Peyer's patch (tissue), 4 donors: Measurements from ENCODE around the gene CERK. TPM values are rescaled to one million over a fixed set of nuclear protein-coding genes. Genes with fewer than 3 reads are reported as not detected.

Experiments used
- DNase-seq, 3 donors: peaks; one replicate each; pipeline ENCODE4 v3.0.0-alpha.2; 2017 to 2019
- H3K27ac ChIP-seq, 4 donors: fragments of 200-600 bp; sonication (generic); one replicate each; pipeline ENCODE4 v1.5.1; 2016 to 2019
- H3K27me3 ChIP-seq, 2 donors: fragments of 200-600 bp; sonication (generic); one replicate each; pipeline ENCODE4 v1.5.1; 2019
- H3K36me3 ChIP-seq, 3 donors: fragments of 200-600 bp; sonication (generic); one replicate each; pipeline ENCODE4 v1.5.1; 2016 to 2019
- H3K4me1 ChIP-seq, 4 donors: fragments of 200-600 bp; sonication (generic); one replicate each; pipeline ENCODE4 v1.5.1; 2016 to 2019
- H3K4me3 ChIP-seq, 4 donors: fragments of 200-600 bp; sonication (generic); 1 replicate in 3 of 4; 2 replicates in 1 of 4; pipeline ENCODE4 v1.5.1; 2016 to 2019; ENCODE audit warnings: mild to moderate bottlenecking in 1 of 4
- H3K9me3 ChIP-seq, 4 donors: fragments of 200-600 bp; sonication (generic); one replicate each; pipeline ENCODE4 v1.5.1; 2016 to 2019; ENCODE audit warnings: mild to moderate bottlenecking in 1 of 4
- POLR2A ChIP-seq, 2 donors: fragments of 450-650 bp; IDR thresholded peaks; one replicate each; pipeline ENCODE4 v1.5.1; 2017; ENCODE audit warnings: antibody characterized with exemption in 2 of 2, mild to moderate bottlenecking in 2 of 2, moderate library complexity in 2 of 2
- total RNA-seq, 4 donors: library from RNA; depleted of rRNA; stranded (reverse); fragments of >200 nt; gene quantifications; one replicate each; pipeline ENCODE4 v1.1.0, GENCODE V29; 2016
- TF ChIP-seq, protein P1 (sequence below), 6 experiments: fragments of 450-650 bp in 4 of 6; fragments of 200-600 bp in 2 of 6; sonication (generic) in 1 of 6; IDR thresholded peaks; one replicate each; pipeline ENCODE4 v1.5.1; 2017 to 2019; ENCODE audit warnings: antibody characterized with exemption in 6 of 6, mild to moderate bottlenecking in 3 of 6, moderate library complexity in 1 of 6

The CERK gene
- total RNA-seq, 4 donors from 2014 or later = 89.1 to 131 (median 94.7) TPM

GRCh38 chr22:46693634-46694415 is 44.2 kb downstream of the CERK start:
- H3K9me3 ChIP-seq = no peaks in the 10 kb centered on the region
- no peaks in the 10 kb centered on the region for H3K27me3 ChIP-seq
- TF ChIP-seq POLR2A (IDR thresholded peaks at IDR 0.05) = no peak
- TF ChIP-seq, protein P1, sequence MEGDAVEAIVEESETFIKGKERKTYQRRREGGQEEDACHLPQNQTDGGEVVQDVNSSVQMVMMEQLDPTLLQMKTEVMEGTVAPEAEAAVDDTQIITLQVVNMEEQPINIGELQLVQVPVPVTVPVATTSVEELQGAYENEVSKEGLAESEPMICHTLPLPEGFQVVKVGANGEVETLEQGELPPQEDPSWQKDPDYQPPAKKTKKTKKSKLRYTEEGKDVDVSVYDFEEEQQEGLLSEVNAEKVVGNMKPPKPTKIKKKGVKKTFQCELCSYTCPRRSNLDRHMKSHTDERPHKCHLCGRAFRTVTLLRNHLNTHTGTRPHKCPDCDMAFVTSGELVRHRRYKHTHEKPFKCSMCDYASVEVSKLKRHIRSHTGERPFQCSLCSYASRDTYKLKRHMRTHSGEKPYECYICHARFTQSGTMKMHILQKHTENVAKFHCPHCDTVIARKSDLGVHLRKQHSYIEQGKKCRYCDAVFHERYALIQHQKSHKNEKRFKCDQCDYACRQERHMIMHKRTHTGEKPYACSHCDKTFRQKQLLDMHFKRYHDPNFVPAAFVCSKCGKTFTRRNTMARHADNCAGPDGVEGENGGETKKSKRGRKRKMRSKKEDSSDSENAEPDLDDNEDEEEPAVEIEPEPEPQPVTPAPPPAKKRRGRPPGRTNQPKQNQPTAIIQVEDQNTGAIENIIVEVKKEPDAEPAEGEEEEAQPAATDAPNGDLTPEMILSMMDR (IDR thresholded peaks at IDR 0.05) = no peak
- no peak for DNase-seq
- H3K4me3 ChIP-seq = no peak overlapping the region
- peaks cover 0 to 7% (median 3%) of the 10 kb centered on the region in 4 donors for H3K4me1 ChIP-seq
- no peak overlapping the region for H3K27ac ChIP-seq
- H3K36me3 ChIP-seq = peaks cover 0 to 96% (median 3%) of the 10 kb centered on the region in 3 donors

DNA sequence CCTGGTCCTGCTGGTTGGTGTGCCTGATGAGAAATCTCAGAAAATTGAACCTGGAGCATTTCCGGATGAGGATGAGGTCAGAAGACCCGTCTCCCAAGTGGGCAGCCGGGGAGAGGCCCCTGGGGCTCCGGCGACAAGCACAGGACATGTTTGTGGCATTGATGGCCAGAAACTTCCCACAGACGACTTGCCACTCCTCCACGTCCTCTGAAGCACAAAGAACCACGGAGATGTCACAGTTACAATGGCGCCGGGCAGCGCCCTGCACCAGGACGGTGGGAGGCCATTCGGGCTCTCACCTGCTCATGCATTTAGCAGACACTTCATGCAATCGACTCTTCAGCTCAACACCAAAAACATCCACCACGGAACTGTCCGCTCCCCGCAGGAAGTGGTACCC is 46.5 kb downstream of the CERK start:
- H3K9me3 ChIP-seq = no peaks in the 10 kb centered on the region
- DNase-seq = no peak
- H3K27me3 ChIP-seq = no peaks in the 10 kb centered on the region
- no peak overlapping the region for H3K4me3 ChIP-seq
- no peak overlapping the region for H3K27ac ChIP-seq
- H3K4me1 ChIP-seq = peaks cover 0 to 16% (median 3%) of the 10 kb centered on the region in 4 donors
- TF ChIP-seq, protein P1 (IDR thresholded peaks at IDR 0.05) = no peak
- no peak for TF ChIP-seq POLR2A (IDR thresholded peaks at IDR 0.05)
- H3K36me3 ChIP-seq = peaks cover 0 to 84% (median 0%) of the 10 kb centered on the region in 3 donors

DNA sequence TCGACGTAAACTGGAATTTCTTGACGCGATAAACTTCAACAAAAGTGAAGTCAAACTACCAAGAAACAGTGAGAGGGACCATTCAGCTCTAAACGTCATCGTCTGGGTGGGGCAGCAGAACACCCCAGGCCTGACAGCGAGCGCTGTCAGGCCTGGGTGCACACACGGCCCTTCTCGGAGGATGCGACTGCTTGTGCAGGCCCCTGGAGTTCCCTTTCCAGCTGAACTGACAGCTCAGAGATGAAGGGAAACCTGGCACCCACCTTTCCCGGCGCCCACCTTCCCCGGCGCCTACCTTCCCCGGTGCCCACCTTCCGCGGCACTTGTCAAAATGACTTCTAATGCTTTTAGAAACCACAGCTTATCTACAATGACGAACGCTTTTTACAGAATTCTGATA is 47.9 kb downstream of the CERK start:
- DNase-seq = no peak
- Histone ChIP-seq H3K4me3 (no peak overlapping the region), H3K9me3 (no peaks in the 10 kb centered on the region), H3K36me3 (peaks cover 0 to 77% (median 0%) of the 10 kb centered on the region in 3 donors), H3K4me1 (peaks cover 2 to 30% (median 7%) of the 10 kb centered on the region in 4 donors), H3K27ac (no peak overlapping the region), H3K27me3 (no peaks in the 10 kb centered on the region)
- TF ChIP-seq, protein P1 (IDR thresholded peaks at IDR 0.05) = no peak
- no peak for TF ChIP-seq POLR2A (IDR thresholded peaks at IDR 0.05)

DNA sequence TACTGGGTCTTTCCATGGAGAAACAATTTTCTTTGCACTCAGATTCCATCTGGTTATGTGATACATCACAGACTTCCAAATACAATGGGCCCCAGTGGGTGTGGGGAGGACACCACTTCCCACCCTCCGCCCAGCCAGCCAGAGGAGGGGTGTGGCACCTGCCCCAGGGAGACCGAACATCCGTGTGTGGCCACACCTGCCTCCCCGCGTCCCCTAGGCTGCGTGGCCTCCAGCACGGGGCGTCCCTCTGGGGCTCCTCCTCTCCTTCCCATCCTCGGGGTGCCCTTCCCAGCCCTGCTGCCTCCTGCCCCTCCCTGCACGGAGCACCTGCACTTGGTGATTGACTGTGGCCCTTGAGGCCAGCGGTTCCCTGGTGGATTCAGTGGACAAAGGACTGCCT is 49.1 kb downstream of the CERK start:
- Histone ChIP-seq H3K4me1 (peaks cover 12 to 42% (median 17%) of the 10 kb centered on the region in 4 donors), H3K9me3 (no peaks in the 10 kb centered on the region), H3K27me3 (no peaks in the 10 kb centered on the region), H3K27ac (peak overlapping the region in 2 of 4 donors; percentile 53 to 79), H3K4me3 (no peak overlapping the region), H3K36me3 (peaks cover 0 to 67% (median 0%) of the 10 kb centered on the region in 3 donors)
- TF ChIP-seq POLR2A (IDR thresholded peaks at IDR 0.05) = no peak
- TF ChIP-seq, protein P1 (IDR thresholded peaks at IDR 0.05) = peak in 1 of 6 experiments; percentile 24
- DNase-seq = peak in 2 of 3 donors; percentile 77 to 80

GRCh38 chr22:46687460-46687859 is 50.6 kb downstream of the CERK start:
- Histone ChIP-seq H3K27me3 (no peaks in the 10 kb centered on the region), H3K4me3 (no peak overlapping the region), H3K9me3 (no peaks in the 10 kb centered on the region), H3K27ac (peak overlapping the region in 1 of 4 donors; percentile 37), H3K36me3 (peaks cover 0 to 58% (median 0%) of the 10 kb centered on the region in 3 donors), H3K4me1 (peaks cover 15 to 44% (median 19%) of the 10 kb centered on the region in 4 donors)
- DNase-seq = no peak
- no peak for TF ChIP-seq POLR2A (IDR thresholded peaks at IDR 0.05)
- TF ChIP-seq, protein P1 (IDR thresholded peaks at IDR 0.05) = no peak
